GM10248 (cell line): ENCODE measurements around the gene CTTN.

Experiments used
- CTCF ChIA-PET: fragments of 300-600 bp; sonication (Branson Sonifier 250); formaldehyde crosslinking; extraction: SDS; loops from one replicate; lab custom pipeline; 2021; ENCODE audit warnings: antibody characterized with exemption; lab: Yijun Ruan, JAX
- POLR2A ChIA-PET: fragments of 350-650 bp; sonication (Branson Sonifier 250); formaldehyde crosslinking; extraction: SDS; loops from one replicate; lab custom pipeline; 2020; ENCODE audit warnings: antibody characterized with exemption; lab: Yijun Ruan, JAX
- DNase-seq: peaks from one replicate; pipeline ENCODE4 v3.0.0; 2012; ENCODE audit errors: extremely low spot score
- CTCF ChIP-seq: IDR thresholded peaks from 2 replicates; pipeline ENCODE4 v1.5.1; 2012; ENCODE audit warnings: mild to moderate bottlenecking, low read depth; ENCODE audit errors: extremely low read depth, missing control alignments, control extremely low read depth

The CTTN gene

DNA sequence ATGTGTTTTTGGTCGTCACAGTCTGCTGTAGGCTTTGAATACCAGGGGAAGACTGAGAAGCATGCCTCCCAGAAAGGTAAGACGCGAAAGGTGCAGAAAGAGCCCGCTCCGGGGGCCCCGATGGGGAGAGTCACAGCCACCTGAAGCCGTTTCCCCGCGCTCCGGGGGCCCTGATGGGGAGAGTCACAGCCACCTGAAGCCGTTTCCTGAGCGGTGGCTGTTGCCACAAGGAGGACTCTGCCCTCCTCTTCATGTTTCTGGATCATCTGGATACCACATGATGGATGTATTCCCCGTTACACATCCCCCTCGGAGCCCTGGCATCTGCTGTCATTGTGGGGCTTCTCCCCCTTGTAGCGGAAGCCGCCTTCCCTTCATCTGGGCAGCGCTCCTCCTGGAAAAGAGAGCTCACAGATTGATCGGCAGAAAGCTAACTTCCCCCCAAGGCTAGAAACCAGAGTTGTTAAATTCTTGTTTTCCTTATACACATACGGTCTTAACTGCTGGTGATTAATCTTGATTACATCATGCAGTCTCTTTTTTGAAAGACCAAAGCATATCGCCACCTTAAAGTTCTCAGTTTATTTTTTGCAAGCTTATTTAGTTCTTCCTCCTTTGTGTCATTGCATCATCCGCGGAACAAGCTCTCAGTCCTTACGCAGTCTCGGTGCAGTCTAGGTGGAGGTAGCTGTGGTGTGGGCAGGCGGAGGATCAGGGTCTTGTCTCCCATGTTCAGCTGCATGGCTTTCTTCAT lies 17.5 kb downstream of the CTTN start:
- no peak for TF ChIP-seq CTCF
- no peak for DNase-seq
- ChIA-PET POLR2A (no interaction called here), CTCF (no interaction called here)

- ChIA-PET POLR2A (no interaction called here), CTCF (no interaction called here)
- no peak for DNase-seq
Observed at GRCh38 chr11:70416881-70417280, 18.6 kb downstream of the CTTN start.

GRCh38 chr11:70418130-70418529 lies 19.8 kb downstream of the CTTN start:
- no peak for TF ChIP-seq CTCF
- POLR2A ChIA-PET: no interaction called here
- CTCF ChIA-PET: interaction anchor here (0.6 to 1.4 kb wide), 4 partner anchors 9 to 1445 kb away, joined by 3 to 4 read pairs (median 3); no protein-coding TSS in a partner anchor
- no peak for DNase-seq

More at GRCh38 chr11:70416881-70417280, 18.6 kb downstream of the CTTN start:
- TF ChIP-seq CTCF: no peak

- no peak for DNase-seq
- POLR2A ChIA-PET: no interaction called here
- TF ChIP-seq CTCF: no peak
- CTCF ChIA-PET: interaction anchor here (1.4 kb wide), 1 partner anchor 10 kb away, joined by 3 read pairs; no protein-coding TSS in a partner anchor
Observed at GRCh38 chr11:70419307-70420007, 21.1 kb downstream of the CTTN start.

DNA sequence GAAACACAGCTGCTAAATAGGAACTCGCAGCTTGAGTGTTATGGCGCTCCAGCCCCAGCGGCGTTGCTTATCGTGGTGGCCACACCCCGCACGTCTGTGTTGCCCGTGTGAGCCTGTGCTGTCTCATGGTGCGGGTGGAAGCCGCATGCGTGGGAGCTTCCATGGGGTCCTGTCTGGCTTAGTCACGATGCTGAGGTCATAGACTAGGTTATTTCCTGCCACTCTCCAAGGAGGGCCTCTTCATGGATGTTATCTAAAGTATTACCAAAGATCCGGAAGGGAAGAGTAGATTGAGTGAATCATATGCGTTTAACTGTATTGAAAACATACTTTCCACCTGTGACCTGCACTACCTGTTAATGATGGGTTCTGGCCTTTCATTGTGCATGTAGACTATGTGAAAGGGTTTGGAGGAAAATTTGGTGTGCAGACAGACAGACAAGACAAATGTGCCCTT lies 21.7 kb downstream of the CTTN start:
- POLR2A ChIA-PET: no interaction called here
- TF ChIP-seq CTCF: no peak
- CTCF ChIA-PET: no interaction called here
- DNase-seq: no peak

DNA sequence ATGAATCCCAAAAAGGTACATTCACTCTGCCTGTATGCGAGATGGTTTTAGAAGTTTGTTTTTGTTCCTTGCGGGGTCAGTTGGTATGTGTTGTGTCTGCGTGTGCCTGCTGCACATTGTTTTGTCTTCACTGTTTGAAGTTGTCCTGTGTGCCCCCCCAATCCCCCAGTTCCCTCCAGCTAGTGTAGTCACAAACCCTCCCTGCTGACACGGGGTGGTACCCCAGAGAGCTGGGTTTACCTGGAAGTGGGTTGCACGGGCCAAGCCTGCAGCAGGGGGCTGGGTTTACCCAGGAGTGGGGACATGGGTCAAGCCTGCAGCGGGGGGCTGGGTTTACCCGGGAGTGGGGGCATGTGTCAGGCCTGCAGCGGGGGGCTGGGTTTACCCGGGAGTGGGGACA lies 22.2 kb downstream of the CTTN start:
- DNase-seq: no peak
- POLR2A ChIA-PET: no interaction called here
- TF ChIP-seq CTCF: no peak
- CTCF ChIA-PET: interaction anchor here (1.0 kb wide), 1 partner anchor 19 kb away, joined by 4 read pairs; no protein-coding TSS in a partner anchor
